ENCODE results near the gene ARHGEF2. TPM values are rescaled to one million over a fixed set of nuclear protein-coding genes. Genes with fewer than 3 reads are reported as not detected.

The ARHGEF2 gene
- total and polyA plus RNA-seq, 2 donors (not counting 1 experiment from before 2014, with no cell fraction given), result 103 to 276 TPM

DNA sequence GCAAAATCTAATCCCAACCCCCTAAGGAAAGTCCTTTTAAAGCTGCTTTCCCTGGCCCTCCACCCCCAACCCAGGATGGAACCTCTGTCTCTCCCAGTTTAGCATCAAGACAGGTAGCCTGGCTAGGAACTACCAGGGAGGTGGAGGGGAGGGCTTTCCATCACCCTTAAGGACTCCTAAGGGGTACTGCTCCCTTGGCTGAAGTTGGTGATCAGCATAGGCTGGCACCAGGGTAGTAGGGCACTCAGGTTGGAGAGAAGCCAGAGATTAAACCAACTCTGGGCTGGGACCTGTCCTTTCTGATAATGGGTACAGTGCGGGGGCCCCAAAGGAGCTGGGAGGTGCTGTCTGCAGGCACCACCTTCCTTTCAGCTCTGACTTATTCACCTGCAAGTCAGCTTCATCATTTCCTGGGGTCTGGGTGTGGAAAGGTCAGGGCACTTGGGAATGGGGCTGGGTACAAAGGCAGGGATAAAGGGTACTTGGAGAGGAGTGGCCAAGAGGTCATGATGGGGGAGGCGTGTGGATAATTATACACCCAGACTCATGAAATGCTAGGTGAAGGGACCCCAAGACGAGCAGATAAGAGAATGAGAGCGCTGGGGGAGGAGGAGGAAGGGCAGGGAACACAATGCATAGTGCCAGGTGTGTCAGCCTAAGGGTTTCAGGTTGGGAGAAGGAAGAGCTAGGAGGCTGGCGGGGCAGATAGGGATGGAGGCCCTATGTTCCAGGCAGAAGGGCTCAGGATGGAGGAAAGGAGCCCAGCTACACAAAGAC lies 1.2 kb downstream of the ARHGEF2 start:
- peaks cover 34% of the 10 kb centered on the region for H3K4me1 ChIP-seq (ENCODE audit: control insufficient read depth, extremely low read depth, insufficient read depth, low read length)
- H3K27me3 ChIP-seq (ENCODE audit: control insufficient read depth, insufficient read depth, low read length), result no peaks in the 10 kb centered on the region
- peak overlapping the region; percentile 93 for H3K4me2 ChIP-seq (ENCODE audit: extremely low read depth, insufficient read depth, low read length)
- peak overlapping the region; percentile 76 for H3K9ac ChIP-seq (ENCODE audit: insufficient read depth, low read length)
- H4K20me1 ChIP-seq (ENCODE audit: control insufficient read depth, extremely low read depth, insufficient read depth, low read length), result no peaks in the 10 kb centered on the region
- no peak for TF ChIP-seq EZH2 (IDR thresholded peaks at IDR 0.05; ENCODE audit: low read length, missing control alignments)
- TF ChIP-seq, protein P1, sequence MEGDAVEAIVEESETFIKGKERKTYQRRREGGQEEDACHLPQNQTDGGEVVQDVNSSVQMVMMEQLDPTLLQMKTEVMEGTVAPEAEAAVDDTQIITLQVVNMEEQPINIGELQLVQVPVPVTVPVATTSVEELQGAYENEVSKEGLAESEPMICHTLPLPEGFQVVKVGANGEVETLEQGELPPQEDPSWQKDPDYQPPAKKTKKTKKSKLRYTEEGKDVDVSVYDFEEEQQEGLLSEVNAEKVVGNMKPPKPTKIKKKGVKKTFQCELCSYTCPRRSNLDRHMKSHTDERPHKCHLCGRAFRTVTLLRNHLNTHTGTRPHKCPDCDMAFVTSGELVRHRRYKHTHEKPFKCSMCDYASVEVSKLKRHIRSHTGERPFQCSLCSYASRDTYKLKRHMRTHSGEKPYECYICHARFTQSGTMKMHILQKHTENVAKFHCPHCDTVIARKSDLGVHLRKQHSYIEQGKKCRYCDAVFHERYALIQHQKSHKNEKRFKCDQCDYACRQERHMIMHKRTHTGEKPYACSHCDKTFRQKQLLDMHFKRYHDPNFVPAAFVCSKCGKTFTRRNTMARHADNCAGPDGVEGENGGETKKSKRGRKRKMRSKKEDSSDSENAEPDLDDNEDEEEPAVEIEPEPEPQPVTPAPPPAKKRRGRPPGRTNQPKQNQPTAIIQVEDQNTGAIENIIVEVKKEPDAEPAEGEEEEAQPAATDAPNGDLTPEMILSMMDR (conservative IDR thresholded peaks at IDR 0.05 in 1 of 2, IDR thresholded peaks at IDR 0.05 in 1 of 2; ENCODE audit: low read depth in 1 of 2, low read length in 2 of 2), result no peak
- H3K79me2 ChIP-seq (ENCODE audit: control insufficient read depth, insufficient read depth, low read length), result peaks cover 88% of the 10 kb centered on the region
- no peaks in the 10 kb centered on the region for H3K9me3 ChIP-seq (ENCODE audit: control insufficient read depth, insufficient read depth, low read depth, low read length)
- peak overlapping the region; percentile 87 for H3K27ac ChIP-seq (ENCODE audit: insufficient read depth, low read length)
- peak overlapping the region; percentile 67 to 90 (median 80) for H3K4me3 ChIP-seq (replicated peaks in 1 of 4; ENCODE audit: control extremely low read depth in 1 of 4, insufficient read depth in 1 of 4, low read depth in 3 of 4, low read length in 4 of 4)
- H3K36me3 ChIP-seq (ENCODE audit: control insufficient read depth, insufficient read depth, low read length), result peaks cover 1% of the 10 kb centered on the region
- no peak for DNase-seq (ENCODE audit: low read depth in 2 of 2)
- no peak overlapping the region for H2AFZ ChIP-seq (ENCODE audit: low read length)

DNA sequence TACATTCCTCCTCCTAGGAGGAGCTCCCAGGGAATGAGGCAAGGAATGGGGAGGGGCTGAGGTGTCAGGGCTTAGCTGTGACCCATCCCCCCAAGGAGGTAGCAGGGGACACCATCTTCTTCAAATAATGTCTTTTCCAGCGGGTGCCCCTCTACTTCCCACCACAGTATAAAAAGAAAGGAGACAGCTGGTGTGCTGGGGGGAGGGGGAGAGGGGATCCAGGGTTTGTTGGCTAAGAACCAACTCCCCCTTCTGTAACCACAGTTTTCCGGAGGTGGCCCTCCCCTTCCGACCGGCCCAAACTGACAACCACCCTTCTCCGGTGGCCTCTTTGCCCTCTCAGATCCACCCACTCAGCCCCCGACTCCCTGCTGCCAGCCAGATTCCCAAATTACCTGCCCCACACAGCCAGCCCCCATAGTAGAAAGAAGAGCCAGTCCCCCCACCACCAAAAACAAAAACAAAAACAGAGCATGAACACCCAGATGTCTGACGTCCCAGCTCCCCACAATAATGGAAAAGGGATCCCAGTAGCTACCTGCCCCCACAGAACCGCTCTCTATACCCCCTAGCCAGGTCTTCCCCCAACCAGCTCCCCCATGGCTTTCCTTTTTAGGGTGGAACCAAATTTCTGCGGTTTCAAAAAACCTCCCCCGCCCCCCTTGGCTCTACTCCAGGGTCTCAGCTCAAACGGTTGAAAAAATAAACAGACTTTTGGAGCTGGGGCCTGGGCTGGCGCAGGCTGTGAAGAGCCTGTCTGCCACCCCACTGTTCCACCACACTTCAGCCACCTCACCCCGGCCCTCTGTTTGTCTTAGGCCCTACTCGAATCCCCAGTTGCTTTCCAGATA lies 2.1 kb downstream of the ARHGEF2 start:
- no peak overlapping the region for H2AFZ ChIP-seq (ENCODE audit: low read length)
- DNase-seq (ENCODE audit: low read depth in 2 of 2), result peak; percentile 73 to 89
- peaks cover 1% of the 10 kb centered on the region for H3K36me3 ChIP-seq (ENCODE audit: control insufficient read depth, insufficient read depth, low read length)
- H3K9ac ChIP-seq (ENCODE audit: insufficient read depth, low read length), result peak overlapping the region; percentile 76
- peak overlapping the region; percentile 93 for H3K4me2 ChIP-seq (ENCODE audit: extremely low read depth, insufficient read depth, low read length)
- TF ChIP-seq, protein P1 (conservative IDR thresholded peaks at IDR 0.05 in 1 of 2, IDR thresholded peaks at IDR 0.05 in 1 of 2; ENCODE audit: low read depth in 1 of 2, low read length in 2 of 2), result no peak
- no peak for TF ChIP-seq EZH2 (IDR thresholded peaks at IDR 0.05; ENCODE audit: low read length, missing control alignments)
- H3K9me3 ChIP-seq (ENCODE audit: control insufficient read depth, insufficient read depth, low read depth, low read length), result no peaks in the 10 kb centered on the region
- H3K27ac ChIP-seq (ENCODE audit: insufficient read depth, low read length), result peak overlapping the region; percentile 87
- peaks cover 30% of the 10 kb centered on the region for H3K4me1 ChIP-seq (ENCODE audit: control insufficient read depth, extremely low read depth, insufficient read depth, low read length)
- H3K4me3 ChIP-seq (replicated peaks in 1 of 4; ENCODE audit: control extremely low read depth in 1 of 4, insufficient read depth in 1 of 4, low read depth in 3 of 4, low read length in 4 of 4), result peak overlapping the region; percentile 67 to 90 (median 80)
- no peaks in the 10 kb centered on the region for H3K27me3 ChIP-seq (ENCODE audit: control insufficient read depth, insufficient read depth, low read length)
- H3K79me2 ChIP-seq (ENCODE audit: control insufficient read depth, insufficient read depth, low read length), result peaks cover 90% of the 10 kb centered on the region
- H4K20me1 ChIP-seq (ENCODE audit: control insufficient read depth, extremely low read depth, insufficient read depth, low read length), result no peaks in the 10 kb centered on the region

Measured in fibroblast of lung (primary cell).